AG09319 (cell line): Measurements from ENCODE around the gene LRRC36.

Source experiments
- DNase-seq: peaks from one replicate; pipeline ENCODE4 v3.0.0-alpha.2; 2010; ENCODE audit warnings: low read depth; ENCODE audit errors: extremely low read depth
- CTCF ChIP-seq: IDR thresholded peaks from 2 replicates; pipeline ENCODE4 v1.5.1; 2011; ENCODE audit warnings: low read depth, mild to moderate bottlenecking, inconsistent platforms, low read length, moderate library complexity

Gene LRRC36

GRCh38 chr16:67284699-67285646 is 41.6 kb upstream of the LRRC36 start:
- no peak for DNase-seq
- peak; percentile 45 for TF ChIP-seq CTCF

- no peak for TF ChIP-seq CTCF
- no peak for DNase-seq
Observed at GRCh38 chr16:67286441-67287235, 40.0 kb upstream of the LRRC36 start.

- no peak for DNase-seq
- TF ChIP-seq CTCF = no peak
Observed at GRCh38 chr16:67287960-67288359, 38.7 kb upstream of the LRRC36 start.

GRCh38 chr16:67291461-67291860 is 35.2 kb upstream of the LRRC36 start:
- no peak for TF ChIP-seq CTCF
- no peak for DNase-seq

GRCh38 chr16:67294171-67294757 is 32.4 kb upstream of the LRRC36 start:
- no peak for TF ChIP-seq CTCF
- no peak for DNase-seq

GRCh38 chr16:67294938-67295361 is 31.7 kb upstream of the LRRC36 start:
- no peak for DNase-seq
- peak; percentile 29 for TF ChIP-seq CTCF

GRCh38 chr16:67296420-67296819 is 30.2 kb upstream of the LRRC36 start:
- DNase-seq = no peak
- TF ChIP-seq CTCF = no peak
